ENCODE data around the gene ARTN. TPM values are rescaled to one million over a fixed set of nuclear protein-coding genes. Genes with fewer than 3 reads are reported as not detected.

Gene ARTN
- total RNA-seq, 1 donor from 2014 or later, result 1.6 TPM

GRCh38 chr1:43946236-43947060, 12.8 kb downstream of the ARTN start, which contains the start of gene IPO13:
Gene IPO13, plus strand, starts transcription at chr1:43946950. Its CDS starts 651 bp downstream, at chr1:43947601.
- H3K4me3 Mint-ChIP-seq, result peak within 1 kb of the TSS; percentile 87
- peak within 1 kb of the TSS; percentile 95 for H3K27ac Mint-ChIP-seq
- peak; percentile 89 to 92 for DNase-seq (ENCODE audit: low spot score in 2 of 2, unreplicated experiment in 2 of 2)
- H3K27me3 Mint-ChIP-seq (ENCODE audit: low read depth), result no peaks in the 10 kb centered on the region
- H3K9me3 Mint-ChIP-seq, result no peaks in the 10 kb centered on the region
- H3K36me3 Mint-ChIP-seq, result peaks cover 5% of the 10 kb centered on the region
- TF ChIP-seq CTCF (IDR thresholded peaks at IDR 0.05; ENCODE audit: unreplicated experiment), result peak; percentile 72
- H3K4me1 Mint-ChIP-seq, result peaks cover 24% of the 10 kb centered on the region

- TF ChIP-seq CTCF (IDR thresholded peaks at IDR 0.05; ENCODE audit: unreplicated experiment), result no peak
Measured at GRCh38 chr1:43947061-43947873, 13.7 kb downstream of the ARTN start.

GRCh38 chr1:43947874-43948437, 14.4 kb downstream of the ARTN start:
- Mint-ChIP-seq H3K9me3 (no peaks in the 10 kb centered on the region), H3K4me3 (peak overlapping the region; percentile 87), H3K36me3 (peaks cover 5% of the 10 kb centered on the region), H3K27ac (peak overlapping the region; percentile 66), H3K27me3 (ENCODE audit: low read depth) (no peaks in the 10 kb centered on the region), H3K4me1 (peaks cover 26% of the 10 kb centered on the region)
- DNase-seq (ENCODE audit: low spot score in 2 of 2, unreplicated experiment in 2 of 2), result no peak
- no peak for TF ChIP-seq CTCF (IDR thresholded peaks at IDR 0.05; ENCODE audit: unreplicated experiment)

More at GRCh38 chr1:43947061-43947873, 13.7 kb downstream of the ARTN start:
- DNase-seq (ENCODE audit: low spot score in 2 of 2, unreplicated experiment in 2 of 2), result no peak
- Mint-ChIP-seq H3K36me3 (peaks cover 5% of the 10 kb centered on the region), H3K4me3 (peak overlapping the region; percentile 87), H3K9me3 (no peaks in the 10 kb centered on the region), H3K27me3 (ENCODE audit: low read depth) (no peaks in the 10 kb centered on the region), H3K4me1 (peaks cover 24% of the 10 kb centered on the region), H3K27ac (peak overlapping the region; percentile 95)

- H3K4me3 Mint-ChIP-seq, result no peak overlapping the region
- DNase-seq (ENCODE audit: low spot score in 2 of 2, unreplicated experiment in 2 of 2), result no peak
- H3K4me1 Mint-ChIP-seq, result peaks cover 33% of the 10 kb centered on the region
- no peak overlapping the region for H3K27ac Mint-ChIP-seq
- no peaks in the 10 kb centered on the region for H3K9me3 Mint-ChIP-seq
- no peak for TF ChIP-seq CTCF (IDR thresholded peaks at IDR 0.05; ENCODE audit: unreplicated experiment)
- peaks cover 5% of the 10 kb centered on the region for H3K36me3 Mint-ChIP-seq
- H3K27me3 Mint-ChIP-seq (ENCODE audit: low read depth), result no peaks in the 10 kb centered on the region
Measured at GRCh38 chr1:43949678-43950077, 16.1 kb downstream of the ARTN start.

- Mint-ChIP-seq H3K27me3 (ENCODE audit: low read depth) (no peaks in the 10 kb centered on the region), H3K9me3 (no peaks in the 10 kb centered on the region), H3K36me3 (peaks cover 5% of the 10 kb centered on the region), H3K4me1 (peaks cover 25% of the 10 kb centered on the region), H3K4me3 (no peak overlapping the region), H3K27ac (no peak overlapping the region)
- TF ChIP-seq CTCF (IDR thresholded peaks at IDR 0.05; ENCODE audit: unreplicated experiment), result no peak
- DNase-seq (ENCODE audit: low spot score in 2 of 2, unreplicated experiment in 2 of 2), result no peak
Measured at GRCh38 chr1:43951021-43951985, 17.7 kb downstream of the ARTN start.
